ENCODE results near the gene RHOH.

- TF ChIP-seq ELF4 (IDR thresholded peaks at IDR 0.05), result no peak
- no peak for TF ChIP-seq PKNOX1 (IDR thresholded peaks at IDR 0.05)
- no peak for TF ChIP-seq CTBP1 (IDR thresholded peaks at IDR 0.05; ENCODE audit: borderline replicate concordance)
- TF ChIP-seq SUZ12 (IDR thresholded peaks at IDR 0.05), result no peak
- TF ChIP-seq ZNF384 (IDR thresholded peaks at IDR 0.05), result no peak
- no peak for TF ChIP-seq FOXA1 (IDR thresholded peaks at IDR 0.05)
- no peak for TF ChIP-seq SP1 (IDR thresholded peaks at IDR 0.05)
- TF ChIP-seq BHLHE40 (IDR thresholded peaks at IDR 0.05; ENCODE audit: borderline replicate concordance), result no peak
- TF ChIP-seq HDGF (IDR thresholded peaks at IDR 0.05; ENCODE audit: borderline replicate concordance), result no peak
- TF ChIP-seq NFRKB (IDR thresholded peaks at IDR 0.05), result no peak
- no peak for TF ChIP-seq FOXK2 (IDR thresholded peaks at IDR 0.05)
- TF ChIP-seq FOXM1 (IDR thresholded peaks at IDR 0.05; ENCODE audit: borderline replicate concordance), result no peak
- TF ChIP-seq ARNT (IDR thresholded peaks at IDR 0.05), result no peak
- no peak for TF ChIP-seq L3MBTL2 (conservative IDR thresholded peaks at IDR 0.05)
These were observed 54.5 kb downstream of the RHOH start for GRCh38 chr4:40251366-40251765.

Measured in HEK293T (cell line).